Endothelial cell of umbilical vein (primary cell): ENCODE measurements around the gene MACROH2A2. TPM values are rescaled to one million over a fixed set of nuclear protein-coding genes. Genes with fewer than 3 reads are reported as not detected.

Experiments used
- BruUV-seq: library from RNA; stranded (reverse); fragments of 400-500 nt; replicated peaks from 2 replicates; lab custom pipeline; 2021; lab: Mats Ljungman, UMichigan
- CTCF ChIA-PET: fragments of 300-600, 350-600 bp; sonication (Branson Sonifier 250); formaldehyde crosslinking; loops from one replicate; lab custom pipeline; 2021; ENCODE audit warnings: antibody characterized with exemption, inconsistent platforms; lab: Charles Lee
- POLR2A ChIA-PET: fragments of 300-600, 350-600 bp; sonication (Branson Sonifier 250); formaldehyde crosslinking; loops from one replicate; lab custom pipeline; 2021; ENCODE audit warnings: antibody characterized with exemption, inconsistent platforms; lab: Charles Lee
- DNase-seq: peaks from one replicate; pipeline ENCODE4 v3.0.0-alpha.2; 2011; ENCODE audit warnings: low read depth, low spot score
- FAIRE-seq: peaks from 2 replicates; lab custom pipeline; 2011; peaks lifted over from hg19 to GRCh38; lab: Jason Lieb, UNC
- H2AFZ ChIP-seq: 2 replicates; pipeline ENCODE4 v1.6.0; 2012; ENCODE audit warnings: low read depth, low read length, control low read depth, inconsistent platforms
- H3K27ac ChIP-seq: 2 replicates; pipeline ENCODE4 v1.5.1; 2011; ENCODE audit warnings: low read depth, mild to moderate bottlenecking, control low read depth, low read length, moderate library complexity; ENCODE audit not compliant: insufficient read depth
- H3K27me3 ChIP-seq, 2 experiments: 2 replicates each; pipeline versions ENCODE4 v1.6.0 to v1.6.1; 2011; ENCODE audit warnings: low read length in 2 of 2, mixed read lengths in 1 of 2; ENCODE audit not compliant: control insufficient read depth in 2 of 2, insufficient read depth in 2 of 2
- H3K36me3 ChIP-seq, 2 experiments: 2 replicates in 1 of 2; 3 replicates in 1 of 2; pipeline ENCODE4 v1.5.1; 2011; ENCODE audit warnings: low read length in 2 of 2, mild to moderate bottlenecking in 1 of 2, moderate library complexity in 1 of 2; ENCODE audit not compliant: control insufficient read depth in 2 of 2, insufficient read depth in 2 of 2; ENCODE audit errors: extremely low read depth in 1 of 2
- H3K4me1 ChIP-seq: 3 replicates; pipeline ENCODE4 v1.5.1; 2011; ENCODE audit warnings: mild to moderate bottlenecking, low read length; ENCODE audit not compliant: control insufficient read depth, insufficient read depth; ENCODE audit errors: extremely low read depth
- H3K4me2 ChIP-seq: 2 replicates; pipeline ENCODE4 v1.6.1; 2011; ENCODE audit warnings: low read length, control low read depth, mixed read lengths; ENCODE audit not compliant: insufficient read depth
- H3K4me3 ChIP-seq, 3 experiments: fragments of 200-600 bp in 1 of 3; sonication (generic), shearing (Covaris generic) in 1 of 3; replicated peaks in 1 of 3; 2 replicates each; pipeline ENCODE4 v1.5.1; 2011 to 2016; ENCODE audit warnings: control low read depth in 3 of 3, low read length in 3 of 3, mild to moderate bottlenecking in 2 of 3, inconsistent platforms in 1 of 3, low read depth in 1 of 3, moderate library complexity in 1 of 3; ENCODE audit not compliant: insufficient read depth in 1 of 3
- H3K79me2 ChIP-seq: 2 replicates; pipeline ENCODE4 v1.6.0; 2012; ENCODE audit warnings: low read length, inconsistent platforms; ENCODE audit not compliant: control insufficient read depth, insufficient read depth
- H3K9ac ChIP-seq: replicated peaks from 2 replicates; pipeline ENCODE3; 2011; ENCODE audit warnings: low read length, control low read depth; ENCODE audit not compliant: insufficient read depth; ENCODE audit errors: extremely low read depth
- H3K9me1 ChIP-seq: replicated peaks from 3 replicates; pipeline ENCODE4 v1.6.0; 2011; ENCODE audit warnings: mild to moderate bottlenecking, low read length; ENCODE audit not compliant: control insufficient read depth, insufficient read depth; ENCODE audit errors: extremely low read depth
- H3K9me3 ChIP-seq: replicated peaks from 2 replicates; pipeline ENCODE4 v1.5.1; 2012; ENCODE audit warnings: low read length, inconsistent platforms; ENCODE audit not compliant: control insufficient read depth, insufficient read depth
- H4K20me1 ChIP-seq: replicated peaks from 2 replicates; pipeline ENCODE3; 2011; ENCODE audit warnings: mild to moderate bottlenecking, low read length; ENCODE audit not compliant: control insufficient read depth, insufficient read depth; ENCODE audit errors: extremely low read depth
- CTCF ChIP-seq, 2 donors: IDR thresholded peaks; 1 replicate in 1 of 2; 2 replicates in 1 of 2; pipeline ENCODE4 v1.5.1; 2011; ENCODE audit warnings: low read length in 2 of 2, mild to moderate bottlenecking in 2 of 2, moderate library complexity in 2 of 2, control low read depth in 1 of 2, inconsistent platforms in 1 of 2, low read depth in 1 of 2; ENCODE audit not compliant: insufficient read depth in 1 of 2; ENCODE audit errors: extremely low read depth in 1 of 2
- EZH2 ChIP-seq: IDR thresholded peaks from 2 replicates; pipeline ENCODE4 v1.6.1; 2012; ENCODE audit warnings: borderline replicate concordance, low read depth, mild to moderate bottlenecking, moderate library complexity, low read length, inconsistent platforms; ENCODE audit not compliant: severe bottlenecking
- GATA2 ChIP-seq: IDR thresholded peaks from 2 replicates; pipeline ENCODE4 v1.7.0; 2011; ENCODE audit warnings: low read depth, mild to moderate bottlenecking, moderate library complexity, mixed read lengths, low read length; ENCODE audit not compliant: insufficient read length, insufficient read depth
- MAX ChIP-seq: IDR thresholded peaks from 2 replicates; pipeline ENCODE4 v1.6.1; 2011; ENCODE audit not compliant: insufficient read depth, insufficient read length
- MYC ChIP-seq: IDR thresholded peaks from one replicate; pipeline ENCODE4 v1.6.1; 2011; ENCODE audit warnings: mild to moderate bottlenecking, low read depth, low read length
- POLR2A ChIP-seq: IDR thresholded peaks from 2 replicates; pipeline ENCODE4 v1.6.1; 2012; ENCODE audit warnings: low read depth, mild to moderate bottlenecking, control low read depth, low read length
- POLR2AphosphoS5 ChIP-seq: IDR thresholded peaks from 2 replicates; pipeline ENCODE4 v1.6.1; 2012; ENCODE audit warnings: low read depth, mild to moderate bottlenecking, control low read depth, low read length, moderate library complexity; ENCODE audit not compliant: insufficient read depth
- dilution Hi-C: fragments of 300-500 bp; cut with MboI; formaldehyde crosslinking; loops from one replicate; pipeline ENCODE4 v1.15.0; 2019; ENCODE audit warnings: low sequenced_read_pairs; ENCODE audit not compliant: extremely low pct_ligation_motif_present
- intact Hi-C: fragments of 100-400 bp; cut with micrococcal nuclease; formaldehyde crosslinking; loops from one replicate; pipeline ENCODE4 v1.10.0; 2022
- polyA plus RNA-seq, 4 experiments: library from polyadenylated mRNA; depleted of rRNA in 3 of 4; stranded (reverse) in 3 of 4; unstranded in 1 of 4; fragments of >200 nt; gene quantifications; 2 replicates each; pipeline versions ENCODE4 v1.2.1 to v1.2.3, GENCODE V29; 2011 to 2012; ENCODE audit warnings: missing spikeins in 1 of 4
- total RNA-seq: library from RNA; stranded (reverse); gene quantifications from 2 replicates; pipeline ENCODE4 v1.2.3, GENCODE V29; 2021

Gene MACROH2A2
- total and polyA plus RNA-seq, 2 donors (not counting 3 experiments of a cell fraction or from before 2014, with no cell fraction given): 0.08 TPM; not detected in 1

GRCh38 chr10:70057306-70057705 is 4.7 kb downstream of the MACROH2A2 start:
- no peaks in the 10 kb centered on the region for H3K9me3 ChIP-seq
- dilution Hi-C loops (no loop called here), intact Hi-C loops (no loop called here)
- FAIRE-seq (no peak), DNase-seq (no peak)
- H3K36me3 ChIP-seq: no peaks in the 10 kb centered on the region
- no peaks in the 10 kb centered on the region for H3K79me2 ChIP-seq
- H3K27me3 ChIP-seq: peaks cover 40 to 62% of the 10 kb centered on the region in 2 experiments
- no peaks in the 10 kb centered on the region for H3K9me1 ChIP-seq
- no peaks in the 10 kb centered on the region for H4K20me1 ChIP-seq
- H3K4me2 ChIP-seq: no peak overlapping the region
- ChIA-PET CTCF (no interaction called here), POLR2A (no interaction called here)
- BruUV-seq: no TSS peak
- H3K4me3 ChIP-seq: no peak overlapping the region
- no peaks in the 10 kb centered on the region for H3K4me1 ChIP-seq
- no peak overlapping the region for H3K9ac ChIP-seq
- H2AFZ ChIP-seq: no peak overlapping the region
- H3K27ac ChIP-seq: no peak overlapping the region
- no peak for TF ChIP-seq GATA2
- TF ChIP-seq POLR2AphosphoS5: no peak
- no peak for TF ChIP-seq POLR2A
- TF ChIP-seq MYC: no peak
- TF ChIP-seq EZH2: no peak
- TF ChIP-seq MAX: no peak
- no peak for TF ChIP-seq CTCF (IDR thresholded peaks at IDR 0.05; ENCODE audit: extremely low read depth in 1 of 2, insufficient read depth in 1 of 2, low read depth in 1 of 2, low read length in 2 of 2)
